Gastrocnemius medialis (tissue), 4 donors: ENCODE results near the gene PNMA8B. TPM values are rescaled to one million over a fixed set of nuclear protein-coding genes. Genes with fewer than 3 reads are reported as not detected.

Experiments used
- ATAC-seq, 2 donors: fragments of 150-250 bp; one replicate each; pipeline ENCODE4 v1.9.1; 2016
- DNase-seq, 2 donors: peaks; one replicate each; pipeline ENCODE4 v3.0.0-alpha.2; 2019
- H3K27ac ChIP-seq, 4 donors: fragments of 200-600 bp; sonication (generic); 1 replicate in 1 of 4; 2 replicates in 3 of 4; pipeline ENCODE4 v1.5.1; 2016 to 2018; ENCODE audit warnings: mild to moderate bottlenecking in 2 of 4, moderate library complexity in 1 of 4
- H3K27me3 ChIP-seq, 3 donors: fragments of 200-600 bp; sonication (generic) in 2 of 3; 1 replicate in 1 of 3; 2 replicates in 2 of 3; pipeline versions ENCODE4 v1.5.1 to v1.6.0; 2016 to 2019; ENCODE audit warnings: mild to moderate bottlenecking in 1 of 3, moderate library complexity in 1 of 3
- H3K36me3 ChIP-seq, 2 donors: fragments of 200-600 bp; sonication (generic) in 1 of 2; one replicate each; pipeline ENCODE4 v1.5.1; 2017 to 2018
- H3K4me1 ChIP-seq, 2 donors: fragments of 200-600 bp; sonication (generic) in 1 of 2; one replicate each; pipeline ENCODE4 v1.5.1; 2016 to 2017; ENCODE audit warnings: mild to moderate bottlenecking in 2 of 2
- H3K4me3 ChIP-seq, 4 donors: fragments of 200-600 bp; sonication (generic) in 3 of 4; 1 replicate in 1 of 4; 2 replicates in 3 of 4; pipeline ENCODE4 v1.5.1; 2016 to 2019; ENCODE audit warnings: mild to moderate bottlenecking in 2 of 4
- H3K9me3 ChIP-seq, 3 donors: fragments of 200-600 bp; sonication (generic) in 2 of 3; 1 replicate in 1 of 3; 2 replicates in 2 of 3; pipeline ENCODE4 v1.5.1; 2016 to 2019
- POLR2A ChIP-seq, 2 donors: fragments of 450-650 bp; IDR thresholded peaks; one replicate each; pipeline ENCODE4 v1.6.1; 2017; ENCODE audit warnings: antibody characterized with exemption in 2 of 2, mild to moderate bottlenecking in 2 of 2, moderate library complexity in 2 of 2
- in situ Hi-C, 4 donors: fragments of 200-750 bp; cut with MboI; loops; one replicate each; pipeline versions ENCODE4 v1.15.0 to v1.8.0; 2017; ENCODE audit warnings: low sequenced_read_pairs in 4 of 4
- intact Hi-C: fragments of 100-400 bp; cut with DNase I; formaldehyde crosslinking; loops from one replicate; pipeline ENCODE4 v1.15.1; 2023; ENCODE audit warnings: low total_unique reads
- total RNA-seq, 4 donors: library from RNA; depleted of rRNA; stranded (reverse); fragments of >200 nt; gene quantifications; one replicate each; pipeline versions ENCODE4 v1.1.0 to v1.2.3, GENCODE V29; 2016
- TF ChIP-seq, protein P1 (sequence below), 5 experiments: fragments of 450-650 bp in 3 of 5; fragments of 200-600 bp in 2 of 5; sonication (generic) in 2 of 5; IDR thresholded peaks in 4 of 5; conservative IDR thresholded peaks in 1 of 5; 1 replicate in 4 of 5; 2 replicates in 1 of 5; pipeline ENCODE4 v1.5.1; 2016 to 2019; ENCODE audit warnings: antibody characterized with exemption in 5 of 5, mild to moderate bottlenecking in 3 of 5, moderate library complexity in 3 of 5

PNMA8B gene
- total RNA-seq, 4 donors from 2014 or later: 0.07 to 0.18 (median 0.15) TPM

DNA sequence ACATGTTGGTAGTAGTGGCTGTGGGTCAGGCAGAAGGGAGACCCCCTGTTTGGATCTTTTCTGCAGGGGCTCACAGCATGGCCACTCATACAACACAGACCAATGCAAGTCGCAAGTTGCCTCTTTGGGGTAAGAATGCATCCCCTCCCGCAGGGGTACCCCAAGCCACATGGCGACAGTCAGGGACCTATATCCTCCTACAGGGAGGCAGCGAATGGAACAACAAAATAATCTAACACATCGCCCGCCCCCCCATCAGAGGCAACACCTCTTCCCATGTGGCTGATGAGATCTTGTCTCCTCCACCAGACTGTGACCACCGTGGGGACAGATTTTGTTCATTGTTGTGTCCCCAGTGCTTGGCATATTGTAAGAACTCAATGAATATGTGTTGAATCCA, 40.7 kb upstream of the PNMA8B start:
- H3K27ac ChIP-seq: no peak overlapping the region
- H3K9me3 ChIP-seq: no peaks in the 10 kb centered on the region
- in situ Hi-C loops: loop anchor here in 1 of 4 donors (10.0 kb wide), 1 partner anchor 128 kb away; the partner anchor contains the start of gene DACT3
- no peak for DNase-seq
- ATAC-seq: no peak
- peaks cover 0 to 4% (median 0%) of the 10 kb centered on the region in 3 donors for H3K27me3 ChIP-seq
- intact Hi-C loops: no loop called here
- no peaks in the 10 kb centered on the region for H3K36me3 ChIP-seq
- TF ChIP-seq POLR2A (IDR thresholded peaks at IDR 0.05): no peak
- H3K4me1 ChIP-seq: no peaks in the 10 kb centered on the region
- no peak overlapping the region for H3K4me3 ChIP-seq

DNA sequence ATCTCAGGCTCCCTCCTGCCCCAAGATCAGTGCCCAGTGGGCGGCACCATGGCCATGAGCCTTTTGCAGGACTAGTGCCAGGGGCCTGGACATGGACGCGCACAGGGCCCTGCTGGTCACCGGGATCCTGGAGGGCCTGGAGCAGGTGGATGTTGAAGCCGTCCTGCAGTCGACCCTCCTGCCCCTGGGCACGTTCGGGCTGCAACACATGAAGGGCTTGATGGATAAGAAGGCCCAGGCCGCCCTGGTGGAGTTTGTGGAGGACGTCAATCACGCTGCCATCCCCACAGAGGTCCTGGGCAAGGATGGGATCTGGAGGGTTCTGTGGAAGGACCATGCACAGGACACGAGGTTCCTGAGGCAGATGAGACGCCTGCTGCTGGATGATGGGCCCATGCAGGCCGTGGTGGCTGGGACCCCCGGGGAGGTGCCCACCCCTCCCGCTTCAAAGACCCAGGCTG, 38.0 kb upstream of the PNMA8B start:
- Histone ChIP-seq H3K36me3 (no peaks in the 10 kb centered on the region), H3K27me3 (peaks cover 11 to 19% (median 11%) of the 10 kb centered on the region in 3 donors), H3K4me1 (no peaks in the 10 kb centered on the region), H3K27ac (no peak overlapping the region), H3K9me3 (no peaks in the 10 kb centered on the region), H3K4me3 (no peak overlapping the region)
- no peak for ATAC-seq
- DNase-seq: no peak
- intact Hi-C loops: no loop called here
- in situ Hi-C loops: loop anchor here in 1 of 4 donors (10.0 kb wide), 1 partner anchor 131 kb away; the partner anchor contains the start of gene DACT3
- TF ChIP-seq, protein P1, sequence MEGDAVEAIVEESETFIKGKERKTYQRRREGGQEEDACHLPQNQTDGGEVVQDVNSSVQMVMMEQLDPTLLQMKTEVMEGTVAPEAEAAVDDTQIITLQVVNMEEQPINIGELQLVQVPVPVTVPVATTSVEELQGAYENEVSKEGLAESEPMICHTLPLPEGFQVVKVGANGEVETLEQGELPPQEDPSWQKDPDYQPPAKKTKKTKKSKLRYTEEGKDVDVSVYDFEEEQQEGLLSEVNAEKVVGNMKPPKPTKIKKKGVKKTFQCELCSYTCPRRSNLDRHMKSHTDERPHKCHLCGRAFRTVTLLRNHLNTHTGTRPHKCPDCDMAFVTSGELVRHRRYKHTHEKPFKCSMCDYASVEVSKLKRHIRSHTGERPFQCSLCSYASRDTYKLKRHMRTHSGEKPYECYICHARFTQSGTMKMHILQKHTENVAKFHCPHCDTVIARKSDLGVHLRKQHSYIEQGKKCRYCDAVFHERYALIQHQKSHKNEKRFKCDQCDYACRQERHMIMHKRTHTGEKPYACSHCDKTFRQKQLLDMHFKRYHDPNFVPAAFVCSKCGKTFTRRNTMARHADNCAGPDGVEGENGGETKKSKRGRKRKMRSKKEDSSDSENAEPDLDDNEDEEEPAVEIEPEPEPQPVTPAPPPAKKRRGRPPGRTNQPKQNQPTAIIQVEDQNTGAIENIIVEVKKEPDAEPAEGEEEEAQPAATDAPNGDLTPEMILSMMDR (IDR thresholded peaks at IDR 0.05 in 4 of 5, conservative IDR thresholded peaks at IDR 0.05 in 1 of 5): no peak
- TF ChIP-seq POLR2A (IDR thresholded peaks at IDR 0.05): no peak

DNA sequence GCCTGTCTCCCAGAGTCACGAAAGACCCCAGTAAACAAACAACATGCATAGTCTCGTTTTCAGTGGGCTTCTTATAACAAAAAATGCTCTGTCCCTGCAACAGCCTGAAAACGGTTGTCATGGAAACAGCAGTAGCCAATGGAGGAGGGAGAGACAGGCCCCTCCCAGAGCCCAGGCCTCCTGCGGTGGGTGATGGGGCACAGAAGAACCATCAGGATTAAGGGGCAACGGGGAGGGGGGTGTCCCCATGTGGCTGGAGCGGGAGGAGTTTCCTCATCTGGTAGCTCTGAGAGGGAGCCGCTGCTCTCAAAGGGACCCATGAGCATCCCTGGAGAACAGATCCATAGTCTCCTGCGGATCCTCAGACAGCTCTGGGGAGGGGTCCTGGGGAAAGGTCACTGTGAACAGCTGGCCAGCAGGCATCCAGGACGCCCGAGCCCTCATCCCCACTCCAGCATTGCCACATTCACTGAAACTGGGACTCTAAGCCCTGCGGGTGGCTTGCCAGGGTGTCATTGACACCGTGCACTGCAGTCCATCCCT, 37.5 kb upstream of the PNMA8B start:
- TF ChIP-seq POLR2A (IDR thresholded peaks at IDR 0.05): no peak
- TF ChIP-seq, protein P1 (IDR thresholded peaks at IDR 0.05 in 4 of 5, conservative IDR thresholded peaks at IDR 0.05 in 1 of 5): no peak
- no peaks in the 10 kb centered on the region for H3K36me3 ChIP-seq
- no peak for DNase-seq
- H3K4me3 ChIP-seq: no peak overlapping the region
- in situ Hi-C loops (loop anchor here in 1 of 4 donors (10.0 kb wide), 1 partner anchor 132 kb away; the partner anchor contains the start of gene DACT3), intact Hi-C loops (no loop called here)
- H3K27ac ChIP-seq: no peak overlapping the region
- H3K9me3 ChIP-seq: no peaks in the 10 kb centered on the region
- ATAC-seq: no peak
- H3K27me3 ChIP-seq: peaks cover 11 to 19% (median 11%) of the 10 kb centered on the region in 3 donors
- no peaks in the 10 kb centered on the region for H3K4me1 ChIP-seq

DNA sequence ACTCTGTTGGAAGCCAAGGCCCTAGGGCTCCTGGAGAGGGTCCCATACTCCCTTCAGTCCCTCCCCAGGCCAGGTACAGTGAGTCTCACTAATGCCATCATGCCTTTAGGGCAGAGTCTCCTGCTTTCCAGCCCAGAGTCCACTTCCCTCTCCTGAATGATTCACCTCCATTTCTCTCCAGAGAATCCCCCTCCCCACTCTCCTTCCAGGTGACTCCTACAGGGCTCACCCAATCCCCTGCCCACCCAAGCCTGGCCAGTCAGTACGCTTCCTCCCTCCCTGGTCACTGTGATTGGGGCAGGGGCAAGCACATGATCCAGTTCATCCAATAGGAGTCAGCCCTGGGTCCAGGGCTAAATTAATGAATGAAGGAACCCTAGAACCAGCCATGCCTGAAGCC, 35.0 kb upstream of the PNMA8B start:
- Histone ChIP-seq H3K4me3 (no peak overlapping the region), H3K27me3 (peaks cover 11 to 19% (median 11%) of the 10 kb centered on the region in 3 donors), H3K9me3 (no peaks in the 10 kb centered on the region), H3K4me1 (no peaks in the 10 kb centered on the region), H3K36me3 (no peaks in the 10 kb centered on the region), H3K27ac (no peak overlapping the region)
- intact Hi-C loops (loop anchor here (1.0 kb wide), 1 partner anchor 13 kb away; no protein-coding TSS in a partner anchor), in situ Hi-C loops (loop anchor here in 1 of 4 donors (10.0 kb wide), 1 partner anchor 134 kb away; the partner anchor contains the start of gene DACT3)
- ATAC-seq (no peak), DNase-seq (no peak)
- no peak for TF ChIP-seq POLR2A (IDR thresholded peaks at IDR 0.05)
- TF ChIP-seq, protein P1 (IDR thresholded peaks at IDR 0.05 in 4 of 5, conservative IDR thresholded peaks at IDR 0.05 in 1 of 5): no peak

DNA sequence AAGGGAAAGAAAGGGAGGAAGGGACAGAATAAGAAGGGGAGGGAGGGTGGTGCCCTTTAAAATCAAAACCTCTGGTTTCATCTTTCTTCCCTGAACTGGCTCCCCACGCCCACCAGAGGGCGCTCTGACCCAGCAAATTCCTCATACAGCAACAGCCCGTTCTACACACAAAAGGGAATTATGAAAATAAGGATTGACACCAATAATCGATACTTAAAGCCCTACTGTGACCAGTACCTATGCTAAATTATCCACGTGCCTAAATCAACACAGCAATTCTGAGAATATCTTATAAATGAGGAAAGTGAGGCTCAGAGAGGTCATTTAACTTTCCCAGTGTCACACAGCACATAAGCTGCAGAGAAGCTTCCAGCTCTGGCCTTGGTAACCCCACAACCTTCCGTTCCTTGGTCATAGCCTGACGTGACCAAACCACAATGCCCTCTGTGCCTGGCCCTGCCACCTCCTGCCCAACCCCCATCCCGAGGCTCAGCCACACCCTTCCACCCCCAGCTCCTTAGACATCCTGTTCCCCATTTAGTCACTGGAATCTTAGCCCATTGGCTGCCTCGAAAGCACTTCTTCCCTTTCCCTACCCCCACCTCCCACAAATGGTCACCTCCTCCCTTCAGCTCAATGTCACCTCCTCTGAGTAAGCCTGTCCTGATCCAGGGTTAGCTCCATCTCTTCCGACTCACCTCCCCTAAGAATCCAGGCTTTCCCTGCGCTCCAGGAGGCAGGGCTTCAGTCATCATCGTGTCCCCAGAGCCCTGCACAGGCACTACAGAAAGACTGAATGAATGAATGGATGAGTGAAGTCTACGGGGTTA, 34.2 kb upstream of the PNMA8B start:
- H3K9me3 ChIP-seq: no peaks in the 10 kb centered on the region
- no peak overlapping the region for H3K4me3 ChIP-seq
- H3K36me3 ChIP-seq: no peaks in the 10 kb centered on the region
- in situ Hi-C loops: loop anchor here in 1 of 4 donors (10.0 kb wide), 1 partner anchor 135 kb away; the partner anchor contains the start of gene DACT3
- ATAC-seq (peak; percentile 30 to 54), DNase-seq (peak; percentile 34 to 47)
- H3K27me3 ChIP-seq: peaks cover 11 to 19% (median 11%) of the 10 kb centered on the region in 3 donors
- intact Hi-C loops: loop anchor here (1.0 kb wide), 1 partner anchor 13 kb away; no protein-coding TSS in a partner anchor
- no peaks in the 10 kb centered on the region for H3K4me1 ChIP-seq
- no peak for TF ChIP-seq POLR2A (IDR thresholded peaks at IDR 0.05)
- TF ChIP-seq, protein P1 (IDR thresholded peaks at IDR 0.05 in 4 of 5, conservative IDR thresholded peaks at IDR 0.05 in 1 of 5): peak; percentile 77 to 86 (median 83)
- H3K27ac ChIP-seq: no peak overlapping the region
